HL-60/S4 treated with phorbol 12-myristate 13-acetate at 8.2 ng/mL for 4 days and 3 days (cell line): Measurements from ENCODE around the gene LAMTOR3.
"Not testable (repeated sequence)": the region's sequence is repeated elsewhere in the genome, so short reads cannot be mapped to it uniquely, and the experiment has no call there.

ENCODE experiments used
- in situ Hi-C: fragments of 300-500 bp; cut with MboI; formaldehyde crosslinking; loops from 2 replicates; pipeline ENCODE4 v1.15.0; 2022; ENCODE audit warnings: low sequenced_read_pairs

The LAMTOR3 gene

DNA sequence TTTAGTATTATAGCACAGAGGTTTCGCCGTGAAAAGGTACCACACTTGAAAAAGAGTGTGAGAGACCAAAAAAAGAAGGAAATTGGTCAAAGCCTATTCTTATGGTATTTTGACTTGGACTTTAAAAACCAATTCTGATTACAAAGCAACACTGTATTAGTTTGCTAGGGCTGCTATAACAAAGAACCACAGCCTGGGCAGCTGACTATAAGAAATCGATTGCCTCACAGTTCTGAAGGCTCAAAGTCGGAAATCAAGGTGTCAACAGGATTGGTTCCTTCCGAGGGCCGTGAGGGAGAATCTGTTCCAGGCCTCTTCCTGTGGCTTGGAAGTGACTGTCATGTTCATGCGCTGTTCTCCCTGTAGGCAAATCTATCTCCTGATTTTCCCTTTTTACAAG lies 59.7 kb downstream of the LAMTOR3 start:
- in situ Hi-C loops, result no loop called here

- in situ Hi-C loops, result no loop called here
Observed at GRCh38 chr4:99833756-99834155, 60.5 kb downstream of the LAMTOR3 start.

GRCh38 chr4:99832758-99833157 lies 61.5 kb downstream of the LAMTOR3 start:
- in situ Hi-C loops, result no loop called here

DNA sequence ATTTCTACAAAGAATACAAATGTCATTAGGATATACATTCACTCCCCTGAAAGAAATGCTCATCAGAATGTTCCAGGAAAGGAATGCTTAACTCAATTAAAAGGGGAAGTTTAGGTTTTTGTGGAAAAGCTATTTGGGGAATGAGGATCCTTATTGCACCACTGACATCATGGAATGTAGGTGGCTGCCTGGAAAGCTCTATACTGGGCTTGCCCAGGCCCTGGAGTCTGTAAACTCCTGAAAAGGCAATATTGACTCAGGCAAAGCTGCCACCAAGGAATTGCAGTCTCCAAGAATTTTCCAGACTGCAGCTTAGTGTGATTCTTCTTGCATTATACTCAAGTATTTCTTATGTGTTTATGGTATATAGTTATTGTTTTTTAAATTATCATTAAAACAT lies 61.9 kb downstream of the LAMTOR3 start:
- in situ Hi-C loops, result no loop called here

- in situ Hi-C loops, result not testable (repeated sequence)
Observed at GRCh38 chr4:99830051-99830450, 64.2 kb downstream of the LAMTOR3 start.

GRCh38 chr4:99828477-99828876 lies 65.8 kb downstream of the LAMTOR3 start:
- in situ Hi-C loops, result no loop called here
